GM18505 (cell line): ENCODE data around the gene PCDHB6.
"Not testable (repeated sequence)": the region's sequence is repeated elsewhere in the genome, so short reads cannot be mapped to it uniquely, and the experiment has no call there.

Experiments used
- ATAC-seq: cut with Tn5 transposase; IDR thresholded peaks from one replicate; pipeline ENCODE4 v1.9.1; 2021; ENCODE audit not compliant: unreplicated experiment
- POLR2A ChIP-seq: IDR thresholded peaks from 4 replicates; pipeline ENCODE4 v1.6.1; 2011; ENCODE audit warnings: borderline replicate concordance; ENCODE audit not compliant: insufficient read depth, insufficient read length; ENCODE audit errors: extremely low read depth

PCDHB6 gene

DNA sequence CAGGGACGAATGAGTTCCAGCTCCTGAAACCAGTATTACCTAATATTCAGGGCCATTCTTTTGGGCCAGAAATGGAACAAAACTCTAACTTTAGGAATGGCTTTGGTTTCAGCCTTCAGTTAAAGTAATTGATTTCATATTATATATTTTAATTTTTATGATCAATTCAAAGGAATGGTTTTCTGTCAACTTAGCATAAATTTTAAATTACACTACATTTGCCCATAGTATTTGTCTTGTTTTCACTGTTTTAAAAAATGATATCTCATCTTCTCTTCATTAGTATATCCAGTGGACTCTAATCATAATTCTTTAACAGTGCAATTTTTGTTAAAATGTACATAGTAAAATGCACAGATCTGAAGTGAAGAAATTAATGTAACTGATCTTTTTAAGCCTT lies 30.5 kb downstream of the PCDHB6 start:
- no peak for TF ChIP-seq POLR2A
- ATAC-seq = no peak

DNA sequence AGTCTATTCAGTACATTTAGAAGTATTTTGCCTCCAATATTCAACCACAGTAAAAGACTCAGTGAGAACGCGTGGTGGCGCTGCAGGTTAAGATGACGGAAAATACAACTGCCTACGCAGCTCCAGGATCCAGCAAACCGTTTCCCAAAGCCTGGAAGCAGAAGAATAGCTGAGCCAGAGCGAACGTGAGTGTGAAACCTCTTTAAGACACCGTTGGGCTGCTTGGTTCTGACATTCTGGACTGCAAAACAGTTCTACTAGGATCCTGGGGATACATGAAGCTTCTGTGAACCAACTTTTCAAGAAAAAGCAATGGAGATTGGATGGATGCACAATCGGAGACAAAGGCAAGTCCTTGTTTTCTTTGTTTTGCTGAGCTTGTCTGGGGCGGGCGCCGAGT lies 32.4 kb downstream of the PCDHB6 start, which contains the start of gene PCDHB16:
TSS of gene PCDHB16 (plus strand) at position 140 of the 400 bp plus-strand sequence. CDS start at position 313, 173 bp downstream.
- TF ChIP-seq POLR2A = no peak
- ATAC-seq = no peak

DNA sequence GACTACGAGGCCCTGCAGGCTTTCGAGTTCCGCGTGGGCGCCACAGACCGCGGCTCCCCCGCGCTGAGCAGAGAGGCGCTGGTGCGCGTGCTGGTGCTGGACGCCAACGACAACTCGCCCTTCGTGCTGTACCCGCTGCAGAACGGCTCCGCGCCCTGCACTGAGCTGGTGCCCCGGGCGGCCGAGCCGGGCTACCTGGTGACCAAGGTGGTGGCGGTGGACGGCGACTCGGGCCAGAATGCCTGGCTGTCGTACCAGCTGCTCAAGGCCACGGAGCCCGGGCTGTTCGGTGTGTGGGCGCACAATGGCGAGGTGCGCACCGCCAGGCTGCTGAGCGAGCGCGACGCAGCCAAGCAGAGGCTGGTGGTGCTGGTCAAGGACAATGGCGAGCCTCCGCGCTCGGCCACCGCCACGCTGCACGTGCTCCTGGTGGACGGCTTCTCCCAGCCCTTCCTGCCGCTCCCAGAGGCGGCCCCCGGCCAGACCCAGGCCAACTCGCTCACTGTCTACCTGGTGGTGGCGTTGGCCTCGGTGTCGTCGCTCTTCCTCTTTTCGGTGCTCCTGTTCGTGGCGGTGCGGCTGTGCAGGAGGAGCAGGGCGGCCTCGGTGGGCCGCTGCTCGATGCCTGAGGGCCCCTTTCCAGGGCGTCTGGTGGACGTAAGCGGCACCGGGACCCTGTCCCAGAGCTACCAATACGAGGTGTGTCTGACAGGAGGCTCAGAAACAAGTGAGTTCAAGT lies 34.4 kb downstream of the PCDHB6 start:
- ATAC-seq = not testable (repeated sequence)

DNA sequence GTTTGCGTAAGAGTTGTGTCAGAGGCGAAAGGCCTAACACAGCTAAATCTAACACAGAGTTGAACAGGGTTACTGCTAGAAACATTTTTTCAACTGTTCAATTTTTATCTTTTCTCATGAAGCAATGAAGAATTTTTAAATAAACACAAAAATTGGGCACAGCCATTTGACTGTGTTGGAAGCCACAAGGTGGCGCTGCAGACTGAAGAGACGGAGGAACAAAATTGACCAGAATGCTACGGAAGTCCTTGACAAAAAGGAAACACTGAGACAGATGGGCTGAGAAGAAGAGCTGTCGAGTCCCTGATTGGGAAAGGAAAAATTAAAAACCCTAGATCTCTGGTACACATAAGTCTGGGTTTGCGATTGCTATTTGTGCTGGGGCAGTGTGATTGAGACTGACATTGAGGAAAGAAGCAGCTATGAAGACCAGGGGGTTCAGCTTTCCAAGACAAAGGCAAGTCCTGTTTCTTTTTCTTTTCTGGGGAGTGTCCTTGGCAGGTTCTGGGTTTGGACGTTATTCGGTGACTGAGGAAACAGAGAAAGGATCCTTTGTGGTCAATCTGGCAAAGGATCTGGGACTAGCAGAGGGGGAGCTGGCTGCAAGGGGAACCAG lies 37.1 kb downstream of the PCDHB6 start, which contains the start of gene PCDHB9:
TSS of gene PCDHB9 (plus strand) at position 265 of the 616 bp plus-strand sequence. CDS start at position 423, 158 bp downstream.
- ATAC-seq = no peak
- TF ChIP-seq POLR2A = no peak

DNA sequence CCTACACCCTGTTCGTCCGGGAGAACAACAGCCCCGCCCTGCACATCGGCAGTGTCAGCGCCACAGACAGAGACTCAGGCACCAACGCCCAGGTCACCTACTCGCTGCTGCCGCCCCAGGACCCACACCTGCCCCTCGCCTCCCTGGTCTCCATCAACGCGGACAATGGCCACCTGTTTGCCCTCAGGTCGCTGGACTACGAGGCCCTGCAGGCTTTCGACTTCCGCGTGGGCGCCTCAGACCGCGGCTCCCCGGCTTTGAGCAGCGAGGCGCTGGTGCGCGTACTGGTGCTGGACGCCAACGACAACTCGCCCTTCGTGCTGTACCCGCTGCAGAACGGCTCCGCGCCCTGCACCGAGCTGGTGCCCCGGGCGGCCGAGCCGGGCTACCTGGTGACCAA lies 38.8 kb downstream of the PCDHB6 start:
- not testable (repeated sequence) for ATAC-seq

DNA sequence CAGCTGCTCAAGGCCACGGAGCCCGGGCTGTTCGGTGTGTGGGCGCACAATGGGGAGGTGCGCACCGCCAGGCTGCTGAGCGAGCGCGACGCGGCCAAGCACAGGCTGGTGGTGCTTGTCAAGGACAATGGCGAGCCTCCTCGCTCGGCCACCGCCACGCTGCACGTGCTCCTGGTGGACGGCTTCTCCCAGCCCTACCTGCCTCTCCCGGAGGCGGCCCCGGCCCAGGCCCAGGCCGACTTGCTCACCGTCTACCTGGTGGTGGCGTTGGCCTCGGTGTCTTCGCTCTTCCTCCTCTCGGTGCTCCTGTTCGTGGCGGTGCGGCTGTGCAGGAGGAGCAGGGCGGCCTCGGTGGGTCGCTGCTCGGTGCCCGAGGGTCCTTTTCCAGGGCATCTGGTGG lies 39.3 kb downstream of the PCDHB6 start:
- not testable (repeated sequence) for ATAC-seq

DNA sequence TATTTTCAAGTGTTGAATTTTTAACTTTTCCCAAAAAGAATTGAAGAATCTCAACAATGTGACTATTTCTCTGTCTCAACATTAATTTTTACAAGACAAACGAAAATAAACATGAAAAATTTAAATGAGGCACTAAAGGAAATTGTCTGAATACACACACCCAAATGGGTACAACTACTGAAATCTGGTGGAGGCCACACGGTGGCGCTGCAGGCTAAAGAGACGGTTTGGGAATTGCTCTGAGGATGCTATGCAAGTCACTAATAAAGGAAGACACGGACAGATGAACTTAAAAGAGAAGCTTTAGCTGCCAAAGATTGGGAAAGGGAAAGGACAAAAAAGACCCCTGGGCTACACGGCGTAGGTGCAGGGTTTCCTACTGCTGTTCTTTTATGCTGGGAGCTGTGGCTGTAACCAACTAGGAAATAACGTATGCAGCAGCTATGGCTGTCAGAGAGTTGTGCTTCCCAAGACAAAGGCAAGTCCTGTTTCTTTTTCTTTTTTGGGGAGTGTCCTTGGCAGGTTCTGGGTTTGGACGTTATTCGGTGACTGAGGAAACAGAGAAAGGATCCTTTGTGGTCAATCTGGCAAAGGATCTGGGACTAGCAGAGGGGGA lies 42.4 kb downstream of the PCDHB6 start, which contains the start of gene PCDHB10:
TSS of gene PCDHB10 (plus strand) at position 244 of the 616 bp plus-strand sequence. CDS start at position 444, 200 bp downstream.
- no peak for TF ChIP-seq POLR2A
- ATAC-seq = no peak

DNA sequence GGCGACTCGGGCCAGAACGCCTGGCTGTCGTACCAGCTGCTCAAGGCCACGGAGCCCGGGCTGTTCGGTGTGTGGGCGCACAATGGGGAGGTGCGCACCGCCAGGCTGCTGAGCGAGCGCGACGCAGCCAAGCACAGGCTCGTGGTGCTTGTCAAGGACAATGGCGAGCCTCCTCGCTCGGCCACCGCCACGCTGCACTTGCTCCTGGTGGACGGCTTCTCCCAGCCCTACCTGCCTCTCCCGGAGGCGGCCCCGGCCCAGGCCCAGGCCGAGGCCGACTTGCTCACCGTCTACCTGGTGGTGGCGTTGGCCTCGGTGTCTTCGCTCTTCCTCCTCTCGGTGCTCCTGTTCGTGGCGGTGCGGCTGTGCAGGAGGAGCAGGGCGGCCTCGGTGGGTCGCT lies 44.5 kb downstream of the PCDHB6 start:
- not testable (repeated sequence) for ATAC-seq

DNA sequence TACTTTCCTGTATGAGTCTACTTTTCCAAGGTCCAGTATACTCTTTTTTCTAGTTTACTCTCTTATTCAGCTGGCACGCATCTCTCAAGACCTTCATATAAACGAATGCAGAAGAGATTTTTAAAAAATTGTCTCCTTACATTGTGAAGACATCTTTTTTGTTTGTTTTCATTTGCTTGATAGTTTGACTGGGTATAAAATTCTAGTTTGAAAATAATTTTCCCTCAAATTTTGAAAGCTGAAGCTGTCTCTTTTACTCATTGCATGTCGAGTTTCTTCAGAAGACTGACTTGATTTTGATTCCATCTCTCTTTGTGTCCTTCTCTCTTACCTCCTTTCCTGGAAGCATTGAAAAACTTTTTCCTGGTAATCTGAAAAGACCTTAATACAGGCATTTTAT lies 46.5 kb downstream of the PCDHB6 start:
- no peak for ATAC-seq

DNA sequence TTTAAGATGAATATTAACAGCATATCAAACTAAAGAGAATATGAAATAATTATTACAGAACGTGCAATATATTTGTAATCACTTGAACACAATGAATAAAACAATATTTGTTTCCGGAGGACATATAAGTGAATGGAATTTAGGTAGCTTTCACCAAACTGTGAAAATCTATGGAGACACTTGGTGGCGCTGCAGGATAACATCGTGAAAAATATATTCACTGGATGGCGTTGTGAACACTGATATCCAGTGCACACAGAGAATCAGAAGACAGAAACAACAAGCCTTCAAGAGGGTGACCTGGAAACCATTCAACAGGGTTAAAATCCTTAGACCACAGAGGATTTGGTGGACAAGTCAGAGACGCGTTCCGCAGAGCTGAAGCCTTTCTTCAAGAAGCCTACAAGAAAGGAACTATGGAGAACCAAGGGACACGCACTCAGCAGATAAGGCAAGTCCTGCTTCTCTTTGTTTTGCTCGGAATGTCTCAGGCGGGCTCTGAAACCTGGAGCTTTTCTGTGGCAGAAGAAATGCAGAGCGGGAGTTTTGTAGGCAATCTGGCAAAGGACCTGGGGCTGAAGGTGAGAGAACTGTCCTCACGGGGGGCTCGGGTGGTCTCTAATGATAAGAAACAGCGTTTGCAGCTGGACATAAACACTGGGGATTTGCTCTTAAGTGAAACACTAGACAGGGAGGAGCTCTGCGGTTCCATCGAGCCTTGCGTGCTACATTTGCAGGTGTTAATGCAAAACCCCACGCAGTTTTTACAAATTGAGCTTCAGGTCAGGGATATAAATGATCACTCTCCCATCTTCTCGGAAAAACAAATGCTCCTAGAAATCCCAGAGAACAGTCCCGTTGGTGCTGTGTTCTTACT lies 49.7 kb downstream of the PCDHB6 start, which contains the start of gene PCDHB11:
TSS of gene PCDHB11 (plus strand) at position 269 of the 877 bp plus-strand sequence. CDS start at position 417, 148 bp downstream.
- TF ChIP-seq POLR2A = no peak
- ATAC-seq = no peak

More for the DNA sequence above, 46.5 kb downstream of the PCDHB6 start:
- no peak for TF ChIP-seq POLR2A

DNA sequence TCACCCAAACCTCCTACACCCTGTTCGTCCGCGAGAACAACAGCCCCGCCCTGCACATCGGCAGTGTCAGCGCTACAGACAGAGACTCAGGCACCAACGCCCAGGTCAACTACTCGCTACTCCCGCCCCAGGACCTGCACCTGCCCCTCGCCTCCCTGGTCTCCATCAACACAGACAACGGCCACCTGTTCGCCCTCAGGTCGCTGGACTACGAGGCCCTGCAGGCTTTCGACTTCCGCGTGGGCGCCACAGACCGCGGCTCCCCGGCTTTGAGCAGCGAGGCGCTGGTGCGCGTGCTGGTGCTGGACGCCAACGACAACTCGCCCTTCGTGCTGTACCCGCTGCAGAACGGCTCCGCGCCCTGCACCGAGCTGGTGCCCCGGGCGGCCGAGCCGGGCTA lies 51.3 kb downstream of the PCDHB6 start:
- not testable (repeated sequence) for ATAC-seq

DNA sequence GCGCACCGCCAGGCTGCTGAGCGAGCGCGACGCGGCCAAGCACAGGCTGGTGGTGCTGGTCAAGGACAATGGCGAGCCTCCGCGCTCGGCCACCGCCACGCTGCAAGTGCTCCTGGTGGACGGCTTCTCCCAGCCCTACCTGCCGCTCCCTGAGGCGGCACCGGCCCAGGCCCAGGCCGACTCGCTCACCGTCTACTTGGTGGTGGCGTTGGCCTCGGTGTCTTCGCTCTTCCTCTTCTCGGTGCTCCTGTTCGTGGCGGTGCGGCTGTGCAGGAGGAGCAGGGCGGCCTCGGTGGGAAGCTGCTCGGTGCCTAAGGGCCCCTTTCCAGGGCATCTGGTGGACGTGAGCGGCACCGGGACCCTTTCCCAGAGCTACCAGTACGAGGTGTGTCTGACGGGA lies 51.8 kb downstream of the PCDHB6 start:
- not testable (repeated sequence) for ATAC-seq
